Calu3 (cell line): ENCODE data around the gene ZNF518B. TPM values are rescaled to one million over a fixed set of nuclear protein-coding genes. Genes with fewer than 3 reads are reported as not detected.

Experiments used
- BruUV-seq: library from RNA; stranded (reverse); fragments of 400-500 nt; replicated peaks from 2 replicates; lab custom pipeline; 2021; lab: Mats Ljungman, UMichigan
- CTCF ChIA-PET: fragments of 300-600 bp; sonication (Branson Sonifier 250); formaldehyde crosslinking; loops from one replicate; lab custom pipeline; 2022; ENCODE audit warnings: antibody characterized with exemption; lab: Charles Lee
- DNase-seq: peaks from one replicate; pipeline ENCODE4 v3.0.0; 2022
- H3K27ac Mint-ChIP-seq: one replicate; pipeline ENCODE4 v1.8.0; 2022; ENCODE audit warnings: mixed read lengths; ENCODE audit not compliant: unreplicated experiment
- H3K27me3 Mint-ChIP-seq: one replicate; pipeline ENCODE4 v1.8.0; 2022; ENCODE audit warnings: mixed read lengths; ENCODE audit not compliant: unreplicated experiment
- H3K36me3 Mint-ChIP-seq: one replicate; pipeline ENCODE4 v1.8.0; 2022; ENCODE audit warnings: mild to moderate bottlenecking, moderate library complexity, mixed read lengths; ENCODE audit not compliant: insufficient read depth, unreplicated experiment
- H3K4me1 Mint-ChIP-seq: one replicate; pipeline ENCODE4 v1.8.0; 2022; ENCODE audit warnings: mild to moderate bottlenecking, low read depth, mixed read lengths; ENCODE audit not compliant: unreplicated experiment
- H3K4me3 Mint-ChIP-seq: one replicate; pipeline ENCODE4 v1.8.0; 2022; ENCODE audit warnings: mild to moderate bottlenecking, low read depth, moderate library complexity, mixed read lengths; ENCODE audit not compliant: unreplicated experiment
- H3K9me3 Mint-ChIP-seq: one replicate; pipeline ENCODE4 v1.8.0; 2022; ENCODE audit warnings: low read depth, mixed read lengths; ENCODE audit not compliant: unreplicated experiment
- CTCF ChIP-seq: fragments of 200-600 bp; IDR thresholded peaks from one replicate; pipeline ENCODE4 v1.8.0; 2022; ENCODE audit warnings: antibody characterized with exemption; ENCODE audit not compliant: unreplicated experiment
- intact Hi-C: fragments of 100-400 bp; cut with micrococcal nuclease; formaldehyde crosslinking; loops from one replicate; pipeline ENCODE4 v1.10.0; 2022; ENCODE audit not compliant: unreplicated experiment
- total RNA-seq: library from RNA; stranded (reverse); gene quantifications from 2 replicates; pipeline ENCODE4 v1.2.3, GENCODE V29; 2022

The ZNF518B gene
- total RNA-seq, 1 experiment from 2014 or later, result not detected

GRCh38 chr4:10454121-10454520 lies 3.1 kb downstream of the ZNF518B start:
- no peak overlapping the region for H3K4me3 Mint-ChIP-seq
- DNase-seq, result no peak

GRCh38 chr4:10448991-10449390 lies 8.2 kb downstream of the ZNF518B start:
- BruUV-seq, result no TSS peak
- no peak overlapping the region for H3K4me3 Mint-ChIP-seq
- no peak for TF ChIP-seq CTCF
- H3K4me1 Mint-ChIP-seq, result no peaks in the 10 kb centered on the region
- no peak for DNase-seq
- intact Hi-C loops, result no loop called here
- no peaks in the 10 kb centered on the region for H3K36me3 Mint-ChIP-seq
- H3K27me3 Mint-ChIP-seq, result no peaks in the 10 kb centered on the region
- no peaks in the 10 kb centered on the region for H3K9me3 Mint-ChIP-seq
- H3K27ac Mint-ChIP-seq, result no peak overlapping the region
- CTCF ChIA-PET, result no interaction called here

More at GRCh38 chr4:10454121-10454520, 3.1 kb downstream of the ZNF518B start:
- Mint-ChIP-seq H3K9me3 (no peaks in the 10 kb centered on the region), H3K27ac (no peak overlapping the region), H3K36me3 (no peaks in the 10 kb centered on the region), H3K27me3 (no peaks in the 10 kb centered on the region), H3K4me1 (no peaks in the 10 kb centered on the region)
- CTCF ChIA-PET, result no interaction called here
- intact Hi-C loops, result no loop called here
- no peak for TF ChIP-seq CTCF
- BruUV-seq, result no TSS peak

- CTCF ChIA-PET, result no interaction called here
- no peaks in the 10 kb centered on the region for H3K9me3 Mint-ChIP-seq
Measured at GRCh38 chr4:10442976-10443375, 14.2 kb downstream of the ZNF518B start.

GRCh38 chr4:10441512-10441911 lies 15.7 kb downstream of the ZNF518B start:
- DNase-seq, result no peak
- Mint-ChIP-seq H3K4me1 (no peaks in the 10 kb centered on the region), H3K27me3 (no peaks in the 10 kb centered on the region), H3K9me3 (no peaks in the 10 kb centered on the region), H3K36me3 (no peaks in the 10 kb centered on the region), H3K27ac (no peak overlapping the region), H3K4me3 (no peak overlapping the region)
- intact Hi-C loops, result no loop called here
- TF ChIP-seq CTCF, result no peak
- no TSS peak for BruUV-seq
- CTCF ChIA-PET, result no interaction called here

More at GRCh38 chr4:10442976-10443375, 14.2 kb downstream of the ZNF518B start:
- no peak for TF ChIP-seq CTCF
- H3K27ac Mint-ChIP-seq, result no peak overlapping the region
- no peak overlapping the region for H3K4me3 Mint-ChIP-seq
- DNase-seq, result no peak
- BruUV-seq, result no TSS peak
- H3K27me3 Mint-ChIP-seq, result no peaks in the 10 kb centered on the region
- H3K36me3 Mint-ChIP-seq, result no peaks in the 10 kb centered on the region
- H3K4me1 Mint-ChIP-seq, result no peaks in the 10 kb centered on the region
- intact Hi-C loops, result no loop called here
